Ramos (cell line): ENCODE data around the gene SGTB.
"Not testable (repeated sequence)": the region's sequence is repeated elsewhere in the genome, so short reads cannot be mapped to it uniquely, and the experiment has no call there.

Experiments used
- in situ Hi-C: fragments of 300-500 bp; cut with MboI; formaldehyde crosslinking; loops from one replicate; pipeline ENCODE4 v1.14.3; 2022; ENCODE audit warnings: low sequenced_read_pairs; ENCODE audit not compliant: unreplicated experiment

Gene SGTB

DNA sequence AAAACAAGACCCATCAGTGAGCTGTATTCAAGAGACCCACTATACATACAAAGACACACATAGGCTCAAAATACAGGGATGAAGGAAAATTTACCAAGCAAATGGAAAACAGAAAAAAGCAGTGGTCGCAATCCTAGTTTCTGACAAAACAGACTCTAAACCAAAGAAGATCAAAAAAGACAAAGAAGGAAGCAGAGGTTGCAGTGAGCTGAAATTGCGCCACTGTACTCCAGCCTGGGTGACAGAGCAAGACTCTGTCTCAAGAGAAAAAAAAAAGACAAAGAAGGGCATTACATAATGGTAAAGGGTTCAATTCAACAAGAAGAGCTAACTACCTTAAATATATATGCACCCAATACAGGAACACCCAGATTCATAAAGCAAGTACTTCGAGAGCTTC lies 45.9 kb downstream of the SGTB start:
- in situ Hi-C loops = not testable (repeated sequence)

DNA sequence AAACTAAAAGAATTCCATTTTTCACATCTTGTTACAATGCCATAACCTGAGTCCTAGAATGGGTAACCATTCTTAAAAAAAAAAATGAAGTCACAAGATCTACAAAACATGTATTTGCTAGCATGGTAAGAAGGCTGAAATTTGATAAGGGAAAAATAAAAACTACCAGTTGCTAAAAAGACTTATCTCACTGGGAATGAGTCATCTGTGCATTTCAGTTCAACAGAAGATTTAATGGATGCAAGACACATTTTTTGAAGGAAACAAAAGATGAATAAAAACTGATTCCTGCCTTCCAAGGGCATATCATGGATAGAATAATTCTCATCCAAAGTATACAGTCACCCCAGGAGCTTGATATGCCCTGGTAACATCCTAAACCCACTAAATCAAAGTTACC lies 47.2 kb downstream of the SGTB start:
- in situ Hi-C loops = no loop called here

DNA sequence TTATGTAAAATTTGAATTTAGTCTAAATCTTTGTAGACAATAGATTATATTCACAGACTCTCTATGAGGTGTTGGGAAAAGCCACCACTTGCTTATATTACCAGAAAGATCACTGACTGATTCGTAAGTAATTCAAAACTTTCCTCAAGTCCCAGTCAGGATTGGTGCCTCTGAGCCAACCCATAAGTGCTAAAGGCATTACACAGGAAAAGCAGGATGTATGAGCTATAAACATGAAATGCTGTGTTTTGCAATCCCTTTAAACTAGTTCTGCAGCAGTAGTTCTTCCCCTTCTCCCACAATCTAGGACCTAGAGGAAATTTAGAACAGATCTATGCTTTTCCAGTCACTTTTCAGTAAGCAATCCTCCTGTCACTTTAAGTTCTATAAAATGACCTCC lies 49.1 kb downstream of the SGTB start:
- in situ Hi-C loops = no loop called here

DNA sequence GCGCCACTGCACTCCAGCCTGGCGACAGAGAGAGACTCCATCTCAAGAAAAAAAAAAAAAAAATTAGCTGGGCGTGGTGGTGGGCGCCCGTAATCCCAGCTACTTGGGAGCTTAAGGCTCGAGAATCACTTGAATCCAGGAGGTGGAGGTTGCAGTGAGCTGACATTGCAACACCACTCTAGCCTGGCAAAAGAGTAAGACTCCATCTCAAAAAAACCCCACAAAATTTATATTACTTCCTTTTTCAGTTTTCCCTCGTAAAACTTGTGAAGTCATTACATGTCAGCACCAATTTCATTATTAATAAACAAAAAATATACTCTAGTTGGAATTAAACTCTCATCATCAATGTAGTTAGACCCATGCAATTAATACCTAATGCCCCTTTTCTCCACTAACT lies 53.2 kb downstream of the SGTB start:
- in situ Hi-C loops = no loop called here

DNA sequence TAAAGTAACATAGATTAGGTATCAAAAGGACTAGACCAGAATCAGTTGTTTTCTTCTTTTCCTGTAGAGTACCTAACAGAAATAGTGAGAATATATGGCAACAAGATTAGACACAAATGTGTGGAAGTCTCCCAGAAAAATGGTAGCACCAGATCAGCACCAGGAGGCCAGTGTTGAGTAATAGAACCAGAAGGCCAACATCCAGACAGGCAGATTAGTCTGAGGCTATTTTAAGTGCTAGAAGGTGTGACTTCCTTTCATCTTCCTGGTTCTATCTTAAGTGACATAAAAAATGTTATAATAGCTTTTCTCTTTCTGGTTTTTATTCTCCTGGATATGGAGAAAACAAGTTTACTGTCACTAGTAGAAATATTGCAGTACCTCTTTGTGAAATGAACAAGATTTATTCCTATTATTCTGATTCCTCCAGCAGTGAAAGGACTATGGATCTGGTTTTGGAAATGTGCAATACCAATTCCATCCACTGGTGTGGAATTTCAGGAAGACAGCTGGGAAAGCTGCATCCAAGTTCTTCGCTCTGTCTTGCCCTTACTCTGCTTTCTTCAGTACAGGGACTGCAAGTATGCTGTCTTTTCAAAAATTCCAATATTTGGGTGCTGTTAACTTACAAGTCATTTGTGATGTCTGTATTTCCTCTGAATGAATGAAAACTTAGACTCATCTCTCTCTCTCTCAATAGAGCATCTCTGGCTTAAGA lies 57.9 kb downstream of the SGTB start:
- in situ Hi-C loops = no loop called here

DNA sequence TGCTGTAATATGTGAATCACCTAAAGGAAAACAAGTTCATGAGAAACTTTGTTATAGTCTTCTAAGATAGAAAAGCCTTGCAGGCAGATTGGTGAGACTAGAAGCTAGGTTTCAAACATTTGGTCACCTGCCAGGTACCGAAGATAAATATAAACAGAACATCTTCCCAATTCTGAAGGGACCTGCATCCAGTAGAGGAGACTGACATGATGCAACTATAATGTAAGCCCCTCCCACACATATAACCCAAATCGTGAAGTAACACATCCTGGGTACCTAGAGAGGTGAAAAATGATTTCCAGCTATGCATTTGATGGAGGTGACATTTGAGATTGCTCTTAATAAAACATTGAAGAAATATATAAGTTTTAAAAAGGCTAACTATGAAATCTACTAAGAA lies 67.2 kb downstream of the SGTB start:
- in situ Hi-C loops = no loop called here

DNA sequence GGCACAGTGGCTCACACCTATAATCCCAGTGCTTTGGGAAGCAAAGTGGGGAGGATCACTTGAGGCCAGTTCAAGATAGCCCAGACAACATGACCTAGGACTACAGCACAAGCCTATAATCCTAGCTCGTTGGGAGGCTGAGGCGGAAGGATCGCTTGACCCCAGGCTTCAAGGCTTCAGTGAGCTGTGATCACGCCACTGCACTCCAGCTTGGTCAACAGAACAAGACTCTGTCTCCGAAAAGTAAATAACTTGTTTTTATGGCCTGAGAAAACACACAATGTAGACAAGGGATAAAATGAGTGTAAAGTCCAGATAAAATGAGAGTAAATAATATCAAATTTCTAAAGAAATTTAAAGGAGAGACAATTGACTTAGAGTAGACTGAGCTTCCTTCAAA lies 70.8 kb downstream of the SGTB start:
- in situ Hi-C loops = no loop called here

DNA sequence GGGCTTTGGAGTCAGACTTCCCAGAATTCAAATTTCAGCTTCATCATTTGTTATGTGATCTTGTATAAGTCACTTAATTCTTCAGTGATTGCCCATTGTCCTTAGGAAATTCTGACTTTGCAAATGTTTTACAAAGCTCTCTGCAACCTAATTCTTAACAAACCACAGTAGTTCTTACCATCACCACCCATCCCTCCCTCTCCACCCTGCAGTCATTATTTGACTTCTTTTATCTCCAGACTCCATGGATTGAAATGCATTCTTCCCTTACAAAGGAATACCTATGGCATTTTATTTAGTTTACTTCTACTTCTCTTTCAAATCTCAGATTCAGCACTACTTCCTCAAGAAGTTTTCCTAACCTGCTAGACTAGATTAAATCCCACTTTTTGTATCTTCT lies 74.0 kb downstream of the SGTB start:
- in situ Hi-C loops = no loop called here

DNA sequence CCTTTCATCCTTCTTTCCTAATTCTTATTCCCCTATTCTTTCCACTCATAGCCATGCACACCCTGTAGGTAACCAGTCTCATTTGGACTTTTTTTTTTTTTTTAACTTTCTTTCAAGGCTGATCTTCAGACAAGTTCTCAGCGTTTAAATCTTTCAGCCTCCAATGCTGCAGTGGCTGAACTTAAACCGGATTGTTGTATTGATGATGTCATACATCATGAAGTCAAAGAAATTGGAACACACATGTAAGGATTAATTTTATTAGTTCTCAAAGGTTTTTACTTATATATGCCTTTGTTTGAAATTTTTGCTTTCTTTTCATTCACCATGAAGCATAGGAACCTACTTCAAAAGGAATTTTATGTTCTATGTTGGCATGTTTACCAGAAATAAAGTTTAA lies 75.0 kb downstream of the SGTB start:
- in situ Hi-C loops = no loop called here

DNA sequence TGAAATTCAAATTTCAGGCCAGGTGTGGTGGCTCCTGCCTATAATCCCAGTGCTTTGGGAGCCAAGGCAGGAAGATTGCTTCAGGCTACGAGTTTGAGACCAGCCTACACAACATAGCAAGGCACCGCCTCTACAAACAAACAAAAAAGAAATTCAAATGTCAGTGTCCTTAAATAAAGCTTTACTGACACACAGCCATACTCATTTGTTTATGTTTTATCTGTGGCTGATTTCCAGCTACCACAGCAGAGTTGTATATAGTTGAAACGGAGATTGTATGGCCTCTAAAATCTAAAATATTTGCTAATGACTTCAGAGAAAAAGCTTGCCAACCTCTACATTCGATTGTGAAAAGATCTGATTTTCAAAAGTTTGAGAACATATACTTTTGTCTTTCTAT lies 81.7 kb downstream of the SGTB start:
- in situ Hi-C loops = no loop called here

DNA sequence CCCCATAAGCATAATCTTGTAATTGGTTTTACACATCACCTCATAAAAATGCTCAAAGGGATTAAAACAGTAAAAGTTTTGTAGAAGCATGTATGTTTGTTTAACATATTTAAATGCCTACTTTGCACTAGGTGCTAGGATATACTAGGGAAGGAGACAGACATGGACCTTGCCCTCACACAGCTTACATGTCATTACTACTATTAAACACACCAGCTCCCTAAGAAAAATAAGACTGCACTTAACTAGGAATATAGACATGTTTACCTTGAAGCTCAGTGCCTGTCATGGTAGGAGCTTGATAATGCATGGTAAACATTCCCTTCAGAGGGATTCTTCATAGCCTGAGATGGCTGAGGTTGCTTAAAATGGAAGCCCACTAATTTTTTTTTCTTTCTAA lies 90.9 kb downstream of the SGTB start:
- in situ Hi-C loops = no loop called here

DNA sequence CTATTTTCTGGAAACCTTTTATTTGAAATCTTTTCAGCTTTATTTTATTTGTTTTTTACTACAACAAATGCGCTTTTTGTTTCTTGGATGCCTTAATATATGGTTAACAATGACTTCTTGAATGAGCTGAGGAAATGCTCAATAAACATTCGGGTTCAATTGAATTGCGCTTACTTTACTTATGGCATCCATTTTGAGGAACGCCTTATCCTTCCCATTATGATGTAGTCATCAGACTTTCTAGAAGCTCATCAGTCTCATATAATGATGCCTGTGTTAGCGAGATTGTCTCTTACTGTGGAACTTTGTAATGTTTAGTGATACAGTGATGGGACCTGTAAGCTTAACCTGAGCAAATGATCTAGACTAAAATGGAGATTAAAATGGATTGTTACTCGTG lies 96.2 kb downstream of the SGTB start:
- in situ Hi-C loops = no loop called here

DNA sequence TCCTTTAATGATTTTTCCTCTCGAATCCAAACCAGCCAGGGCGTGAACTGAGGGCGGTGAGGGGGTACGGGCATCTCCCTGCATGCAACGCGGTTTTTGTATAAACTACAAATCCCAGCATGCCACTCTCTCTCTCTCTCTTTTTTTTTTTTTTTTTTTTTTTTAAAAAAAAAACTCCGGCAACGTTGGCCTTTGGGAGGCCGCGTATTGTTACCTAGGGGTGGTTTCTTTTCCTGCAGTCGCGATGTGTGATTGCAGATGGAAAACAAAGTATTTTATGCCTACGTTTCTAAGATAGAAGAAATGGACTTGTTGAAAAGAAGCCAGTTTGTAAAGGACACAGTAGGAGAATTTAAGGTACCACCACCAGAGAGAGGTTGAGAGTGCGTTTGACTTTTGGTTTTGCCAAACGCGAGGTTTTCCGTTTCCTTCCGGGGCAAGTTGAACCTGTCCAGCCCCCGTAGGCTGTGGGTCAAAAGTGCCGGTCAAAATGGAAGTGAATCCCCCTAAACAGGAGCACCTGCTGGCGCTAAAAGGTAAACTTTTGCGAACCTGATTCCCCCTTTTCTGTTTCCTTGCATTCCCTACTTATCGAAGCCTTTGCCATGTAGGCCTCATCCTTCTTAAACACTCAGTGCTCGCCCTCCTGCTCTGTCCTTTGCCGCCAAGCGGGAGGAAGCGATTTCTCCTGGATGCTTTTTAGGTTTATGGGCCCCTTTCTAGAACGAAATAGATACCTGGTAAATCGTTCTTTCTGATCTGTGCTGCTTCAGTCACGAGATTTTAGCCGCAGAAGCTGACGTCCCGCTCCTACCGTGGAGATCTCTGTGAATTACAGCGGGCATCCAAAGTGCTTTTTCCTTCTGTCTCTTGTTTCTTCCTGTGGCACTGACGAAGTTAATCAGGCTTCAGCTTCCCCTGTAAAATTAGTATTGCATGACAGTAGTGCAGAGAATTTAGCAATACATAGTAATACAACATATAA lies 97.0 kb downstream of the SGTB start, which contains the start of the genes SHLD3 and TRAPPC13:
Gene SHLD3, plus strand, starts transcription at position 457 of the 985 bp plus-strand sequence. CDS start 4,561 bp downstream, outside the sequence.
Gene TRAPPC13, plus strand, starts transcription at position 457 of the 985 bp plus-strand sequence. Its CDS starts 34 bp downstream, at position 491.
- in situ Hi-C loops = no loop called here

DNA sequence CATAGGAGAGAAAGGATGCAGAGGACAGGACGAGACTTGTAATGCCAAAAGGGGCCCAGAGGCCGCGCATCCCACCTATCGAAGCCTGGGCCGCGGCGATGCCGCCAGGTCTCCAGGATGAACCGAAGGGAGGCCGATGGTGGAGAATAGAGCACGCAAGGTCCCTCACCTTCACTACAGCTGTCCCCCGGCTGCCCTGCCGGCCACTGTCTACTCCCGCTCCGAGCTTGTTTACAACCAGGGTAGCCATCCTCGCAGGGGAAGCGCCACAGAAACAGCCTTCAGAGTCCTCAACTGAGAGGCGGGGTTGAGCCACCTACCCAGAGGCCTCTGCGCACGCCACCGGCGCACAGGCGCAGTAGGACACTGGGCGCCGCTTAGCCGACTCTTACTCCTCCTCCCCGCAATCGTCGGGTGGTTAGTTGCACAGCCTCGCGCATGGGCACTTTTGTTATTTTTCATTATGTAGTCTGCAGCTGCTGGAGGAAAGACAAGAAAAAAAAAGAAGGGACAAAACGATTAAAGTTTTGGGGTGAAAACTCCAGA lies 97.8 kb downstream of the SGTB start, which contains the start of gene TRIM23:
Gene TRIM23, minus strand, starts transcription at position 309 of the 546 bp plus-strand sequence. Its CDS starts 59 bp downstream, at position 250.
- in situ Hi-C loops = no loop called here

DNA sequence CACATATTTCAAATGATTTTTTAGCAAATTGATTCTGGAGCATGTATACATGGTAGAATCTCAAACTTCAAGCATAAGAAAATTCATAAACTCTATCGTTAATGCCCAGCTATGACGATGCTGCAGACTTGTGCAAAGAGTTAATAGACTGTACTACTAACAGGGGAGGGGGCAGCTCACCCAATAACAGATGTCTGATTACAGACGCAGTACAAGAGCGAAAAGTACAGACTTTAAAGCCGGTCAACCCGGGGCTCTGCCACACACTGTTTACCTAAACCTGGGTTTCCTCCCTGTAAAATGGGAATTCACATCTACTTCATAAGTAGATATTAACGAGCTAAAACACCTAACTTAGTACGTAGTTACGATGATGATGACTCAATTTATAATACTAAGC lies 98.4 kb downstream of the SGTB start:
- in situ Hi-C loops = no loop called here

DNA sequence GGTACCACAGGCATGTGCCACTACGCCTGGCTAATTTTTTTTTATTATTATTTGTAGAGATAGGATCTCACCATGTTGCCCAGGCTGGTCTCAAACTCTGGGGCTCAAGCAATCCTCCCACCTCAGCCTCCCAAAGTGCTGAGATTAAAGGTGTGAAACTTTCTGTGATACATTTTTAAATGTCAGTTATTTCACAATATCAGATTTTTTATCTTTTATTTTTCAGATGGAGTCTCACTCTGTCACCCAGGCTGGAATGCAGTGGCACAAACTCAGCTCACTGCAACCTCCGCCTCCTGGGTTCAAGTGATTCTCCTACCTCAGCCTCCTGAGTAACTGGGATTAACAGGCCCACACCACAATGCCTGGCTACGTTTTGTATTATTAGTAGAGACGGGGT lies 99.9 kb downstream of the SGTB start:
- in situ Hi-C loops = not testable (repeated sequence)

DNA sequence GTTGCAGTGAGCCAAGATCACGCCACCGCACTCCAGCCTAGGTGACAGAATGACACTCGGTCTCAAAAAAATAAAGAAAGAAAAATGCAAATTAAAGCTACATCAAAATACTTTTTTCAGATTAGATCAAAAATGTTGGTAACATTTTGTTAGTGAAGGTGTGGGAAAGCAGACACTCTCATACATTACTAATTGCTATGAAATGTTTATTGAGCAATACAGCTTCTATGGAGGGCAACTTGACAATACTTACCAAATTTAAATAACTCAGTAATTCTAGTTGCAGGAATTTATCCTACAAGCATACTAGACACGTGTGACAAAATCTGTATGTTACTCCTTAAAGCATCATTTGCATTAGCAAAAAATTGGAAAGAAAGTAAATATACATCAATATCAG lies 101.9 kb downstream of the SGTB start:
- in situ Hi-C loops = no loop called here
